Measurements from ENCODE around the gene ISY1. TPM values are rescaled to one million over a fixed set of nuclear protein-coding genes. Genes with fewer than 3 reads are reported as not detected.

The ISY1 gene
- polyA plus RNA-seq, 1 donor (not counting 4 experiments of a cell fraction or from before 2014, with no cell fraction given): 25.5 TPM

DNA sequence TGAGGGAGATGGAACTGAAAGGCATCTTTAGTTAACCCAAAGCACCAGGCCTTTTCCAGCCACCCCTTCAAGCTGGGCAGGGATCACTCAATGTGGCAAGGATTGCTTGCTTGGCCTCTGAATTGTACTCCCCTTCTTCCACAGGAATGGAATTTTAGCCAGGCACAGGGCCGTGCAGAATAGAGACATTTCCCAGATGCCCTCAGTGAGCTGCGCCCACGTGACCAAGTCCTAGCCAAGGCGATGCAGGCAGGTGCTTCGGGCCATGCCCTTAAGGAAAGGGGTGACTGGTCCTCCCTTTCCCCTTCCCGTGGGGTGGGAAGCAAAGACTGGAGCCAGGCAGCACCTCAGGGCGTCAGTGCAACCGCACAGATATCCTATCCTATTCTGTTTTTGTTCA is 82.4 kb downstream of the ISY1 start:
- Histone ChIP-seq H3K79me2 (ENCODE audit: control insufficient read depth, insufficient read depth, low read length) (no peaks in the 10 kb centered on the region), H3K27ac (ENCODE audit: control insufficient read depth, insufficient read depth, low read length) (no peak overlapping the region), H3K4me2 (ENCODE audit: control insufficient read depth, extremely low read depth, insufficient read depth, low read depth, low read length) (no peak overlapping the region), H3K36me3 (ENCODE audit: control insufficient read depth in 2 of 2, extremely low read depth in 1 of 2, insufficient read depth in 2 of 2, low read length in 2 of 2) (no peaks in the 10 kb centered on the region), H4K20me1 (ENCODE audit: control insufficient read depth, extremely low read depth, insufficient read depth, low read length) (no peaks in the 10 kb centered on the region), H3K27me3 (ENCODE audit: control insufficient read depth, extremely low read depth, insufficient read depth, low read length) (no peaks in the 10 kb centered on the region), H3K9ac (ENCODE audit: control insufficient read depth, extremely low read depth, insufficient read depth, low read length) (no peak overlapping the region), H3K4me3 (ENCODE audit: control insufficient read depth in 2 of 3, extremely low read depth in 1 of 3, insufficient read depth in 2 of 3, low read depth in 1 of 3, low read length in 3 of 3) (no peak overlapping the region), H3K4me1 (ENCODE audit: control insufficient read depth, extremely low read depth, insufficient read depth, low read length) (no peaks in the 10 kb centered on the region), H2AFZ (ENCODE audit: control insufficient read depth, low read length) (no peak overlapping the region), H3K9me1 (ENCODE audit: control insufficient read depth, extremely low read depth, insufficient read depth, low read length) (no peaks in the 10 kb centered on the region), H3K9me3 (ENCODE audit: control insufficient read depth, low read depth, low read length) (no peaks in the 10 kb centered on the region)
- dilution Hi-C loops (cut with MboI; ENCODE audit: extremely low pct_ligation_motif_present, low sequenced_read_pairs): loop anchor here (10.0 kb wide), 1 partner anchor 64 kb away; no protein-coding TSS in a partner anchor
- DNase-seq (ENCODE audit: low read depth, low spot score) (no peak), FAIRE-seq (no peak)
- TF ChIP-seq EZH2 (IDR thresholded peaks at IDR 0.05; ENCODE audit: low read length) (no peak), CTCF (optimal IDR thresholded peaks at IDR 0.05 in 1 of 3, IDR thresholded peaks at IDR 0.05 in 1 of 3, conservative IDR thresholded peaks at IDR 0.05 in 1 of 3; ENCODE audit: extremely low read depth in 1 of 3, insufficient read depth in 2 of 3, low read length in 3 of 3) (no peak)

Other genes starting within 250 kb of the ISY1 start
- 0.11 to 0.26 TPM (median 0.22 TPM) in 3 replicates for gene CFAP92, start 167.0 kb downstream of the ISY1 start, polyA plus RNA-seq
- not detected in 3 replicates for gene EFCC1, start 159.8 kb downstream of the ISY1 start, polyA plus RNA-seq
- gene GP9, start 100.3 kb downstream of the ISY1 start, polyA plus RNA-seq: not detected in 3 replicates
- 8.1 to 12.4 TPM (median 12.3 TPM) in 3 replicates for gene RAB43, start 39.3 kb downstream of the ISY1 start, polyA plus RNA-seq
- gene CNBP, start 22.8 kb upstream of the ISY1 start, polyA plus RNA-seq: 310 to 388 TPM (median 385 TPM) in 3 replicates
- gene COPG1, start 88.5 kb upstream of the ISY1 start, polyA plus RNA-seq: 58.5 to 135 TPM (median 65.5 TPM) in 3 replicates
- gene HMCES, start 117.8 kb upstream of the ISY1 start, polyA plus RNA-seq: 36.4 to 66.4 TPM (median 54.6 TPM) in 3 replicates

All from keratinocyte (primary cell).